ENCODE measurements around the gene PCP4L1. TPM values are rescaled to one million over a fixed set of nuclear protein-coding genes. Genes with fewer than 3 reads are reported as not detected.
A peak's percentile ranks its signal among the peaks of the same experiment; 100 is the strongest.
"Not testable (repeated sequence)": the region's sequence is repeated elsewhere in the genome, so short reads cannot be mapped to it uniquely, and the experiment has no call there.

PCP4L1 gene
- total RNA-seq, 1 experiment from 2014 or later, result not detected

DNA sequence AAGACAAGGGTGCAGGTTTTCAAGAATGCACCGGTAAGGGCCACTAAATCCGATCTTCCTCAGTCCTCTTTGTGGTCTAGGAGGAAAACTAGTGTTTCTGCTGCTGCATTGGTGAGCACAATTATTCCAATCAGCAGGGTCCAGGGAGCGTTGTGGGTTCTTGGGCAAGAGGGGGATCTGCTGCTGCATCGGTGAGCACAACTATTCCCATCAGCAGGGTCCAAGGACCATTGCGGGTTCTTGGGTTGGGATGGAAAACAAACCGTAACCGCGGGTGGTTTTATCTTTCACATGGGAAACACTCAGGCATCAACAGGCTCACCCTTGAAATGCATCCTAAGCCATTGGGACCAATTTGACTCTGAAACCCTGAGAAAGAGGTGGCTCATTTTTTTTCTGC lies 7.0 kb upstream of the PCP4L1 start:
- Histone ChIP-seq H3K9me2 (ENCODE audit: insufficient read depth) (no peaks in the 10 kb centered on the region), H3K36me3 (ENCODE audit: low read depth) (no peaks in the 10 kb centered on the region), H3K79me2 (ENCODE audit: low read depth) (no peaks in the 10 kb centered on the region), H3K4me1 (replicated peaks; ENCODE audit: insufficient read depth) (peaks cover 7% of the 10 kb centered on the region; the same call in 1 of the 2 replicates), H3K9me3 (ENCODE audit: insufficient read depth, low read depth) (no peaks in the 10 kb centered on the region), H3K4me2 (no peak overlapping the region), H3K27ac (no peak overlapping the region), H2AFZ (no peak overlapping the region), H3K27me3 (ENCODE audit: insufficient read depth, low read depth) (no peaks in the 10 kb centered on the region), H4K20me1 (ENCODE audit: insufficient read depth) (no peaks in the 10 kb centered on the region), H3F3A (ENCODE audit: insufficient read depth, low read depth) (0 out of 2 replicates have a peak, but pooled peaks cover 7% of the 10 kb centered on the region), H3K4me3 (no peak overlapping the region)
- intact Hi-C loops (cut with micrococcal nuclease; ENCODE audit: unreplicated experiment), result no loop called here
- no peak for DNase-seq
- TF ChIP-seq EZH2 (IDR thresholded peaks at IDR 0.05; ENCODE audit: low read depth) (no peak), CTCF (conservative IDR thresholded peaks at IDR 0.05) (no peak)
- BruUV-seq (replicated peaks), result no TSS peak
- CTCF ChIA-PET, result no interaction called here
- POLR2A ChIA-PET (ENCODE audit: unreplicated experiment), result no interaction called here

DNA sequence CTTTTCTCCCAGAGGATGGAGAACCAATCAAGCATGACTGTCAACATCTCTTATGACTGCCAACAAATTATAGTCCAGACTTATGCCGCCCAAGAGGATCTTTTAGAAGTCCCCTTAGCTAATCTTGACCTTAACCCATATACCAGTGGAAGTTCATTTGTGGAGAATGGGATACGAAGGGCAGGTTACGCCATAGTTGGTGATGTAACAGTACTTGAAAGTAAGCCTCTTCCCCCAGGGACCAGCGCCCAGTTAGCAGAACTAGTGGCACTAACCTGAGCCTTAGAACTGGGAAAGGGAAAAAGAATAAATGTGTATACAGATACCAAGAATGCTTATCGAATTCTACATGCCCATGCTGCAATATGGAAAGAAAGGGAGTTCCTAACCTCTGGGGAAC lies 3.2 kb upstream of the PCP4L1 start:
- H3K36me3 ChIP-seq (ENCODE audit: low read depth); H3K27ac ChIP-seq; H3K9me2 ChIP-seq (ENCODE audit: insufficient read depth); CTCF ChIA-PET; H2AFZ ChIP-seq; H3K9me3 ChIP-seq (ENCODE audit: insufficient read depth, low read depth); intact Hi-C loops (cut with micrococcal nuclease; ENCODE audit: unreplicated experiment); DNase-seq; H3K79me2 ChIP-seq (ENCODE audit: low read depth); H3K4me3 ChIP-seq; H3K4me2 ChIP-seq; BruUV-seq (replicated peaks); H4K20me1 ChIP-seq (ENCODE audit: insufficient read depth); POLR2A ChIA-PET (ENCODE audit: unreplicated experiment); H3F3A ChIP-seq (ENCODE audit: insufficient read depth, low read depth): not testable (repeated sequence)
- Histone ChIP-seq H3K27me3 (ENCODE audit: insufficient read depth, low read depth) (peaks cover 18% of the 10 kb centered on the region), H3K4me1 (replicated peaks; ENCODE audit: insufficient read depth) (peaks cover 13% of the 10 kb centered on the region; the same call in 1 of the 2 replicates)

DNA sequence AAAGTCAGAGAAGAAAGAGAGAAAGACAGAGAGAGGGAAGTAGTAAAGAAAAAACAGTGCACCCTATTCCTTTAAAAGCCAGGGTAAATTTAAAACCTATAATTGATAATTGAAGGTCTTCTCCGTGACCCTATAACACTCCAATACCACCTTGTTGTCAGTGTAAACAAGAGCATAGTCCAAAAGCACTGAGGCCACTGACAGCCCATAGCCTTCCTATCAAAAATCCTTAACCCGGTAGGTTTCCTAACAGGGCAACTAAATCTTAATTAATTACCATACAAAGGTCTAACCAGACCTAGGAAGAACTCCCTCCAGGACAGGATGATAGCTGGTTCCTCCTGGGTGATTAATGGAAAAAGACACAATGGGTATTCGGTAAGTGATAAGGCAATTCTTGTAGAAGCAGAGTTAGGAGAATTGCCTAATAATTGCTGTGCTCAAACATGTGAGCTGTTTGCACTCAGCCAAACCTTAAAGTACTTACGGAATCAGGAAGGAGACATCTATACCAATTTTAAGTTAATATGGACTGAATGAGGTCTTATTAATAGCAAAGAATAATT lies 2.5 kb upstream of the PCP4L1 start:
- CTCF ChIA-PET; H3K27ac ChIP-seq; H4K20me1 ChIP-seq (ENCODE audit: insufficient read depth); H3K36me3 ChIP-seq (ENCODE audit: low read depth); H3K9me2 ChIP-seq (ENCODE audit: insufficient read depth); BruUV-seq (replicated peaks); intact Hi-C loops (cut with micrococcal nuclease; ENCODE audit: unreplicated experiment); DNase-seq; H3K4me3 ChIP-seq; H2AFZ ChIP-seq; POLR2A ChIA-PET (ENCODE audit: unreplicated experiment); H3K9me3 ChIP-seq (ENCODE audit: insufficient read depth, low read depth); H3K79me2 ChIP-seq (ENCODE audit: low read depth): not testable (repeated sequence)
- 0 out of 2 replicates have a peak overlapping the region, but pooled peaks have one; percentile 25 for H3K4me2 ChIP-seq
- H3K4me1 ChIP-seq (replicated peaks; ENCODE audit: insufficient read depth), result peaks cover 20% of the 10 kb centered on the region
- H3F3A ChIP-seq (ENCODE audit: insufficient read depth, low read depth), result peaks cover 17% of the 10 kb centered on the region; the same call in 1 of the 2 replicates
- peaks cover 19% of the 10 kb centered on the region for H3K27me3 ChIP-seq (ENCODE audit: insufficient read depth, low read depth)

DNA sequence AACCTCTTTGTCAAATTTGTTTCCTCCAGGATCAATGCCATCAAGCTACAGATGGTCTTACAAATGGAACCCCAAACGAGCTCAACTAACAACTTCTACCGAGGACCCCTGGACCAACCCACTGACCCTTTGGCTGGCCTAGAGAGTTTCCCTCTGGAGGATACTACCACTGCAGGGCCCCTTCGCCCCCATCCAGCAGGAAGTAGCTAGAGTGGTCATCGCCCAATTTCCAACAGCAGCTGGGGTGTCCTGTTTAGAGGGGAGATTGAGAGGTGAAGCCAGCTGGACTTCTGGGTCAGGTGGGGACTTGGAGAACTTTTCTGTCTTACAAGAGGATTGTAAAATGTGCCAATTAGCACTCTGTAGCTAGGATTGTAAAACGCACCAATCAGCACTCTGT lies 1.4 kb upstream of the PCP4L1 start:
- H3K9me3 ChIP-seq (ENCODE audit: insufficient read depth, low read depth); BruUV-seq (replicated peaks); H3K27ac ChIP-seq; H3K4me3 ChIP-seq; H3K36me3 ChIP-seq (ENCODE audit: low read depth); H3K79me2 ChIP-seq (ENCODE audit: low read depth); H4K20me1 ChIP-seq (ENCODE audit: insufficient read depth); H3K9me2 ChIP-seq (ENCODE audit: insufficient read depth); CTCF ChIA-PET; intact Hi-C loops (cut with micrococcal nuclease; ENCODE audit: unreplicated experiment); POLR2A ChIA-PET (ENCODE audit: unreplicated experiment); DNase-seq; H2AFZ ChIP-seq: not testable (repeated sequence)
- peaks cover 23% of the 10 kb centered on the region; the same call in 1 of the 2 replicates for H3F3A ChIP-seq (ENCODE audit: insufficient read depth, low read depth)
- peaks cover 19% of the 10 kb centered on the region for H3K27me3 ChIP-seq (ENCODE audit: insufficient read depth, low read depth)
- H3K4me1 ChIP-seq (replicated peaks; ENCODE audit: insufficient read depth), result peaks cover 29% of the 10 kb centered on the region
- 0 out of 2 replicates have a peak overlapping the region, but pooled peaks have one; percentile 25 for H3K4me2 ChIP-seq

All from PC-9 (cell line).